ENCODE data around the gene COPG2.

DNA sequence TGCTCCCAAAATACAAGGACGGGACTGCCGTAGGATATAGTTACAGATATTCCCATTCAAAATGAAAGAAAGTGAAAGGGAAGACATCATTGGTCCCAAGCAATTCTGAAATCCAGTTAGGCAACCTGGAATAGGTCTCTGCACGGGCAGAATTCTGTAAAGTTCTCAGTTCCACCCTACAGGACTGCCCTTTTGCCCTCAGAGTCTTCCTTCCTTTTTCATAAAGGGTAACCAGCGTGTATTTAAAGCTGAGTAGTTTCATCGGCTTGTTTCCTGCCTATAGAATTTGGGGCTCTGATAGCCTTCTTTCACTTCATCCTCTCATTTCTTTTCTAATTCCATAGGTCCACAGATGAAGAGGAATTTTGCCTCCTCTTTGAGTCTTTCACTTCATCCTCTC lies 20.0 kb downstream of the COPG2 start:
- TF ChIP-seq EZH2 (IDR thresholded peaks at IDR 0.05; ENCODE audit: borderline replicate concordance), result no peak
- TF ChIP-seq, protein P1, sequence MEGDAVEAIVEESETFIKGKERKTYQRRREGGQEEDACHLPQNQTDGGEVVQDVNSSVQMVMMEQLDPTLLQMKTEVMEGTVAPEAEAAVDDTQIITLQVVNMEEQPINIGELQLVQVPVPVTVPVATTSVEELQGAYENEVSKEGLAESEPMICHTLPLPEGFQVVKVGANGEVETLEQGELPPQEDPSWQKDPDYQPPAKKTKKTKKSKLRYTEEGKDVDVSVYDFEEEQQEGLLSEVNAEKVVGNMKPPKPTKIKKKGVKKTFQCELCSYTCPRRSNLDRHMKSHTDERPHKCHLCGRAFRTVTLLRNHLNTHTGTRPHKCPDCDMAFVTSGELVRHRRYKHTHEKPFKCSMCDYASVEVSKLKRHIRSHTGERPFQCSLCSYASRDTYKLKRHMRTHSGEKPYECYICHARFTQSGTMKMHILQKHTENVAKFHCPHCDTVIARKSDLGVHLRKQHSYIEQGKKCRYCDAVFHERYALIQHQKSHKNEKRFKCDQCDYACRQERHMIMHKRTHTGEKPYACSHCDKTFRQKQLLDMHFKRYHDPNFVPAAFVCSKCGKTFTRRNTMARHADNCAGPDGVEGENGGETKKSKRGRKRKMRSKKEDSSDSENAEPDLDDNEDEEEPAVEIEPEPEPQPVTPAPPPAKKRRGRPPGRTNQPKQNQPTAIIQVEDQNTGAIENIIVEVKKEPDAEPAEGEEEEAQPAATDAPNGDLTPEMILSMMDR (IDR thresholded peaks at IDR 0.05; ENCODE audit: poor library complexity), result no peak

All from hepatocyte (in vitro differentiated cells).